ENCODE results near the gene ARHGEF7. TPM values are rescaled to one million over a fixed set of nuclear protein-coding genes. Genes with fewer than 3 reads are reported as not detected.
"Not testable (repeated sequence)": the region's sequence is repeated elsewhere in the genome, so short reads cannot be mapped to it uniquely, and the experiment has no call there.

Gene ARHGEF7
- total RNA-seq, 1 donor from 2014 or later: 73.7 TPM

DNA sequence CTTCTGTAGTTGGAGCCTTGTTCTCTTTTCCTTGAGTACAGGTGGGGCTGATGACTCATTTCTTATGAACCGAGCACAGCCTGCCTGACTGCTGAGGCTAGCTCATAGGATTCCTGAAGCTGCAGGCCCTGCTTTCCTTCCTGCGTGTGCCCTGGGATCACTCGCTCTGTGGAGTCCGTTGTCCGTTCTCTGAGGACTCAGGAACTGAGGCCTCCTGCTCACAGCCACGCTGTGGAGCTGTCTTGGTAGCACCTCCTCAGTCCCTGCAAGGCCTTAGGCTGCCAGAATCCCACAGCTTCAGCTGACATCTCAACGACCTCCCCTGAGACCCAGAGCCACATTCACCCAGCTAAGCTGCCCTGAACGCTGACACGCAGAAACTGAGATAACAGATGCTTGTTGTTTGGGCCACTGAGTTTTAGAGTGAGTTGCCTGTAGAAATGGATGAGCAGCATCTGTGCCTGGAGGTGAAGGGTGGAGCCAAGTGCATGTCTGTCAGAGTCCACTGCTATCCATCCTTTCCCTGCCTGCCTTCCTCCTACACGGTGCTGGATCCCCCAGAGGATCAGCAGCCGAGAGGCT, 72.9 kb downstream of the ARHGEF7 start:
- H3K9me3 ChIP-seq (ENCODE audit: insufficient read depth, low read depth, low read length): no peaks in the 10 kb centered on the region
- DNase-seq (ENCODE audit: low read depth) (peak; percentile 58), FAIRE-seq (no peak)
- Mint-ChIP-seq H3K36me3 (ENCODE audit: low read depth, unreplicated experiment) (peaks cover 13% of the 10 kb centered on the region), H3K27me3 (ENCODE audit: low read depth, unreplicated experiment) (no peaks in the 10 kb centered on the region), H3K27ac (ENCODE audit: unreplicated experiment) (no peak overlapping the region), H3K9me3 (ENCODE audit: unreplicated experiment) (no peaks in the 10 kb centered on the region), H3K4me1 (ENCODE audit: low read depth, unreplicated experiment) (peaks cover 19% of the 10 kb centered on the region), H3K4me3 (ENCODE audit: unreplicated experiment) (no peak overlapping the region)
- H3K4me2 ChIP-seq (ENCODE audit: low read length): peak overlapping the region; percentile 20
- H3K27me3 ChIP-seq (ENCODE audit: insufficient read depth, low read length): no peaks in the 10 kb centered on the region
- TF ChIP-seq EZH2 (IDR thresholded peaks at IDR 0.05; ENCODE audit: insufficient read depth, low read length): no peak
- TF ChIP-seq, protein P1, sequence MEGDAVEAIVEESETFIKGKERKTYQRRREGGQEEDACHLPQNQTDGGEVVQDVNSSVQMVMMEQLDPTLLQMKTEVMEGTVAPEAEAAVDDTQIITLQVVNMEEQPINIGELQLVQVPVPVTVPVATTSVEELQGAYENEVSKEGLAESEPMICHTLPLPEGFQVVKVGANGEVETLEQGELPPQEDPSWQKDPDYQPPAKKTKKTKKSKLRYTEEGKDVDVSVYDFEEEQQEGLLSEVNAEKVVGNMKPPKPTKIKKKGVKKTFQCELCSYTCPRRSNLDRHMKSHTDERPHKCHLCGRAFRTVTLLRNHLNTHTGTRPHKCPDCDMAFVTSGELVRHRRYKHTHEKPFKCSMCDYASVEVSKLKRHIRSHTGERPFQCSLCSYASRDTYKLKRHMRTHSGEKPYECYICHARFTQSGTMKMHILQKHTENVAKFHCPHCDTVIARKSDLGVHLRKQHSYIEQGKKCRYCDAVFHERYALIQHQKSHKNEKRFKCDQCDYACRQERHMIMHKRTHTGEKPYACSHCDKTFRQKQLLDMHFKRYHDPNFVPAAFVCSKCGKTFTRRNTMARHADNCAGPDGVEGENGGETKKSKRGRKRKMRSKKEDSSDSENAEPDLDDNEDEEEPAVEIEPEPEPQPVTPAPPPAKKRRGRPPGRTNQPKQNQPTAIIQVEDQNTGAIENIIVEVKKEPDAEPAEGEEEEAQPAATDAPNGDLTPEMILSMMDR (IDR thresholded peaks at IDR 0.05; ENCODE audit: insufficient read depth, low read depth, low read length): no peak
- no peak overlapping the region for H3K4me3 ChIP-seq (ENCODE audit: insufficient read depth, low read depth, low read length)
- peak overlapping the region; percentile 31 for H3K27ac ChIP-seq (ENCODE audit: low read depth, low read length)
- peak overlapping the region; percentile 37 for H3K9ac ChIP-seq (ENCODE audit: low read length)
- peaks cover 18% of the 10 kb centered on the region for H3K4me1 ChIP-seq (ENCODE audit: insufficient read depth, low read length)
- H3K36me3 ChIP-seq (ENCODE audit: insufficient read depth, low read length): no peaks in the 10 kb centered on the region
- H4K20me1 ChIP-seq (ENCODE audit: insufficient read depth, low read length): peaks cover 86% of the 10 kb centered on the region
- H2AFZ ChIP-seq (ENCODE audit: low read depth, low read length): no peak overlapping the region
- peaks cover 100% of the 10 kb centered on the region for H3K79me2 ChIP-seq (ENCODE audit: insufficient read depth, low read length)

DNA sequence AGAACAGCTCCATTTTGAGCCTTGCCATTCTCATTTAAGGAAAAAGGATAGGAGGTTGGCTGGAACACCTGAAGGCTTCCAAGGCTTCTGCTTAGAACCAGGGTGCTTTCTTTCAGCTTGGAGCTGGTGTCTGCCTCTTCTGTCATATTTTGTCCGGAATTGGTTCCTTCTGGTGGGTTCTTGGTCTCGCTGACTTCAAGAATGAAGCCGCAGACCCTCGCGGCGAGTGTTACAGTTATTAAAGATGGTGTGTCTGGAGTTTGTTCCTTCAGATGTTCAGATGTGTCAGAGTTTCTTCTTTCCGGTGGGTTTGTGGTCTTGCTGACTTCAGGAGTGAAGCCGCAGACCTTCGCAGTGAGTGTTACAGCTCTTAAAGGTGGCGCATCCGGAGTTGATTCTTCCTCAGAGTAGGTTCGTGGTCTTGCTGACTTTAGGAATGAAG, 74.0 kb downstream of the ARHGEF7 start:
- not testable (repeated sequence) for H3K9ac ChIP-seq (ENCODE audit: low read length); H3K27me3 ChIP-seq (ENCODE audit: insufficient read depth, low read length); H2AFZ ChIP-seq (ENCODE audit: low read depth, low read length); H3K4me3 ChIP-seq (ENCODE audit: insufficient read depth, low read depth, low read length); H3K4me2 ChIP-seq (ENCODE audit: low read length); H3K9me3 Mint-ChIP-seq (ENCODE audit: unreplicated experiment); H3K9me3 ChIP-seq (ENCODE audit: insufficient read depth, low read depth, low read length); DNase-seq (ENCODE audit: low read depth); FAIRE-seq; H3K36me3 ChIP-seq (ENCODE audit: insufficient read depth, low read length); H3K27ac ChIP-seq (ENCODE audit: low read depth, low read length); H3K4me3 Mint-ChIP-seq (ENCODE audit: unreplicated experiment); H3K27ac Mint-ChIP-seq (ENCODE audit: unreplicated experiment); H3K27me3 Mint-ChIP-seq (ENCODE audit: low read depth, unreplicated experiment)
- peaks cover 82% of the 10 kb centered on the region for H4K20me1 ChIP-seq (ENCODE audit: insufficient read depth, low read length)
- Mint-ChIP-seq H3K36me3 (ENCODE audit: low read depth, unreplicated experiment) (peaks cover 13% of the 10 kb centered on the region), H3K4me1 (ENCODE audit: low read depth, unreplicated experiment) (peaks cover 27% of the 10 kb centered on the region)
- peaks cover 18% of the 10 kb centered on the region for H3K4me1 ChIP-seq (ENCODE audit: insufficient read depth, low read length)
- H3K79me2 ChIP-seq (ENCODE audit: insufficient read depth, low read length): peaks cover 100% of the 10 kb centered on the region

DNA sequence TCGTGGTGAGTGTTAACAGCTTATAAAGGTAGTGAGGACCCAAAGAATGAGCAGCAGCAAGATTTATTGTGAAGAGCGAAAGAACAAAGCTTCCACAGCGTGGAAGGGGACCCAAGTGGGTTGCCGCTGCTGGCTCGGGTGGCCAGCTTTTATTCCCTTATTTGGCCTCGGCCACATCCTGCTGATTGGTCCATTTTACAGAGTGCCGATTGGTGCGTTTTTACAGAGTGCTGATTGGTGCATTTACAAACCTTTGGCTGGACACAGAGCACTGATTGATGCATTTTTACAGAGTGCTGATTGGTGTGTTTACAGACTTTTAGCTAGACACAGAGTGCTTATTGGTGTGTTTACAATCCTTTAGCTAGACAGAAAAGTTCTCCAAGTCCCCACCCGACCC, 74.4 kb downstream of the ARHGEF7 start:
- H3K27me3 ChIP-seq (ENCODE audit: insufficient read depth, low read length); H3K9ac ChIP-seq (ENCODE audit: low read length); H3K27ac ChIP-seq (ENCODE audit: low read depth, low read length); H3K4me3 Mint-ChIP-seq (ENCODE audit: unreplicated experiment); H2AFZ ChIP-seq (ENCODE audit: low read depth, low read length); FAIRE-seq; H3K27ac Mint-ChIP-seq (ENCODE audit: unreplicated experiment); H3K9me3 ChIP-seq (ENCODE audit: insufficient read depth, low read depth, low read length); DNase-seq (ENCODE audit: low read depth); H3K4me3 ChIP-seq (ENCODE audit: insufficient read depth, low read depth, low read length); H3K27me3 Mint-ChIP-seq (ENCODE audit: low read depth, unreplicated experiment); H3K9me3 Mint-ChIP-seq (ENCODE audit: unreplicated experiment); H3K36me3 ChIP-seq (ENCODE audit: insufficient read depth, low read length); H3K4me2 ChIP-seq (ENCODE audit: low read length): not testable (repeated sequence)
- Histone ChIP-seq H4K20me1 (ENCODE audit: insufficient read depth, low read length) (peaks cover 82% of the 10 kb centered on the region), H3K79me2 (ENCODE audit: insufficient read depth, low read length) (peaks cover 96% of the 10 kb centered on the region), H3K4me1 (ENCODE audit: insufficient read depth, low read length) (peaks cover 20% of the 10 kb centered on the region)
- Mint-ChIP-seq H3K36me3 (ENCODE audit: low read depth, unreplicated experiment) (peaks cover 13% of the 10 kb centered on the region), H3K4me1 (ENCODE audit: low read depth, unreplicated experiment) (peaks cover 31% of the 10 kb centered on the region)

DNA sequence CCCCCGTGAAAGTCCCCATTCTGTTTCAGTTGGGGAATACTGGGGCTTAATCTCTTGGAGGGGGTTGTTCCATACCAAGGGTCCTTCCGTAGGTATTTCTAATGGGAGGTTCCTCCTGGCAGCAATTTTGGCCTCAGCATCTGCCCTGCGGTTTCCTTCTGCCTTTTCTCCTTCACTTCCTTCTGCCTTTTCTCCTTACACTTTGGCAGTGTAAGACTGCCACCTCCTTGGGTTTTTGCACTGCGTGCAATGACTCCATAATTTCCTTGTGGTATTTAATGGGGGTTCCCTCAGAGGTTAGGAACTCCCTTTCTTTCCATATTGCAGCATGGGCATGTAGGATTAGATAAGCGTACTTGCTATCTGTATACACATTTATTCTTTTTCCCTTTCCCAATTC, 78.1 kb downstream of the ARHGEF7 start:
- H3K9me3 ChIP-seq (ENCODE audit: insufficient read depth, low read depth, low read length); H3K4me2 ChIP-seq (ENCODE audit: low read length); H3K27ac ChIP-seq (ENCODE audit: low read depth, low read length); H3K27me3 Mint-ChIP-seq (ENCODE audit: low read depth, unreplicated experiment); H3K4me3 Mint-ChIP-seq (ENCODE audit: unreplicated experiment); H3K9me3 Mint-ChIP-seq (ENCODE audit: unreplicated experiment); H3K27ac Mint-ChIP-seq (ENCODE audit: unreplicated experiment); FAIRE-seq; H3K27me3 ChIP-seq (ENCODE audit: insufficient read depth, low read length); H3K9ac ChIP-seq (ENCODE audit: low read length); H2AFZ ChIP-seq (ENCODE audit: low read depth, low read length); H3K4me3 ChIP-seq (ENCODE audit: insufficient read depth, low read depth, low read length); H3K36me3 ChIP-seq (ENCODE audit: insufficient read depth, low read length); DNase-seq (ENCODE audit: low read depth): not testable (repeated sequence)
- H3K36me3 Mint-ChIP-seq (ENCODE audit: low read depth, unreplicated experiment): peaks cover 21% of the 10 kb centered on the region
- Histone ChIP-seq H3K4me1 (ENCODE audit: insufficient read depth, low read length) (peaks cover 14% of the 10 kb centered on the region), H3K79me2 (ENCODE audit: insufficient read depth, low read length) (peaks cover 89% of the 10 kb centered on the region), H4K20me1 (ENCODE audit: insufficient read depth, low read length) (peaks cover 54% of the 10 kb centered on the region)
- peaks cover 41% of the 10 kb centered on the region for H3K4me1 Mint-ChIP-seq (ENCODE audit: low read depth, unreplicated experiment)

DNA sequence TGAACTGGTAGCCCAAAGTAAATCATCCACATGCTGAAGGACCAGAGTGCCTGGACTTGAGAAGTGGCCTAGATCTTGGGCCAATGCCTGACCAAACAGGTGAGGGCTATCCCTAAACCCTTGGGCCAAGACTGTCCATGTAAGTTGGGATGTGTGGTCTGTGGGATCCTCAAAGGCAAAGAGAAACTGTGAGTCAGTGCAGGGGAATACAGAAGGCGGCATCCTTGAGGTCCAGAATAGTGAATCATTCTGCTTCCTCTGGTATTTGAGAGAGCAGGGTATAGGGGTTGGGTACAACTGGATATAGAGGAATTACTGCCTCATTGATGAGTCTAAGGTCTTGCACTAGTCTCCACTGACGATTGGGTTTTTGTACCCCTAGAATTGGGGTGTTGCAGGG, 79.5 kb downstream of the ARHGEF7 start:
- H3K9me3 Mint-ChIP-seq (ENCODE audit: unreplicated experiment); H2AFZ ChIP-seq (ENCODE audit: low read depth, low read length); H3K4me3 ChIP-seq (ENCODE audit: insufficient read depth, low read depth, low read length); H3K27me3 Mint-ChIP-seq (ENCODE audit: low read depth, unreplicated experiment); H3K27me3 ChIP-seq (ENCODE audit: insufficient read depth, low read length); H3K36me3 ChIP-seq (ENCODE audit: insufficient read depth, low read length); H3K9ac ChIP-seq (ENCODE audit: low read length); H3K9me3 ChIP-seq (ENCODE audit: insufficient read depth, low read depth, low read length): not testable (repeated sequence)
- FAIRE-seq (peak; percentile 41), DNase-seq (ENCODE audit: low read depth) (peak; percentile 90)
- H3K4me2 ChIP-seq (ENCODE audit: low read length): peak overlapping the region; percentile 41
- peaks cover 13% of the 10 kb centered on the region for H3K4me1 ChIP-seq (ENCODE audit: insufficient read depth, low read length)
- H4K20me1 ChIP-seq (ENCODE audit: insufficient read depth, low read length): peaks cover 44% of the 10 kb centered on the region
- peaks cover 35% of the 10 kb centered on the region for H3K4me1 Mint-ChIP-seq (ENCODE audit: low read depth, unreplicated experiment)
- peaks cover 89% of the 10 kb centered on the region for H3K79me2 ChIP-seq (ENCODE audit: insufficient read depth, low read length)
- peaks cover 31% of the 10 kb centered on the region for H3K36me3 Mint-ChIP-seq (ENCODE audit: low read depth, unreplicated experiment)
- H3K27ac Mint-ChIP-seq (ENCODE audit: unreplicated experiment): peak overlapping the region; percentile 77
- H3K4me3 Mint-ChIP-seq (ENCODE audit: unreplicated experiment): peak overlapping the region; percentile 8
- peak overlapping the region; percentile 65 for H3K27ac ChIP-seq (ENCODE audit: low read depth, low read length)
